Subcutaneous adipose tissue (tissue), 4 donors: ENCODE measurements around the gene ZNF280D. TPM values are rescaled to one million over a fixed set of nuclear protein-coding genes. Genes with fewer than 3 reads are reported as not detected.

ENCODE experiments used
- CTCF ChIP-seq: fragments of 450-650 bp; IDR thresholded peaks from one replicate; pipeline ENCODE4 v1.5.1; 2016; ENCODE audit warnings: low read depth, mild to moderate bottlenecking, control low read depth, antibody characterized with exemption, moderate library complexity
- total RNA-seq, 4 donors: library from RNA; depleted of rRNA; stranded (reverse); fragments of >200 nt; gene quantifications; one replicate each; pipeline ENCODE4 v1.1.0, GENCODE V29; 2016

The ZNF280D gene
- total RNA-seq, 4 donors from 2014 or later = 55.1 to 74.0 (median 62.4) TPM

GRCh38 chr15:56693761-56694160, 39.5 kb downstream of the ZNF280D start:
- TF ChIP-seq CTCF = no peak

DNA sequence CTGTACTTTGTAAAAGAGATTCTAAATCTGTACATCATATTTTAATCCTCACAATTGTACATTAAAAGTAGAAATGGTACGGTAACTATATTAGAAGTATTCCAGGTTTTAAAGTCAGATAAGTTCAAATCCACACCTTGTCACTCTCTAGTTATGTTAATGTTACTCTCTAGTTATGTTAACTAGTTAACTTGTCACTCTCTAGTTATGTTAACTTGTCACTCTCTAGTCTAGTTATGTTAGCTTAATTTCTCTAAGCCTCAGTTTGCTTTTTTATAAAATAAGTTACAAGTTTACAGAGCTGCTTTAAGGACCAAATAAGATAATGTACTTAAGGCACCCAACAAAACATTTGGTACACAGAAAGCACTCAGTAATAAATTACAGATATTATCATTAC, 42.6 kb downstream of the ZNF280D start:
- TF ChIP-seq CTCF = no peak

- TF ChIP-seq CTCF = no peak
These were observed 49.4 kb downstream of the ZNF280D start for GRCh38 chr15:56683908-56684307.

DNA sequence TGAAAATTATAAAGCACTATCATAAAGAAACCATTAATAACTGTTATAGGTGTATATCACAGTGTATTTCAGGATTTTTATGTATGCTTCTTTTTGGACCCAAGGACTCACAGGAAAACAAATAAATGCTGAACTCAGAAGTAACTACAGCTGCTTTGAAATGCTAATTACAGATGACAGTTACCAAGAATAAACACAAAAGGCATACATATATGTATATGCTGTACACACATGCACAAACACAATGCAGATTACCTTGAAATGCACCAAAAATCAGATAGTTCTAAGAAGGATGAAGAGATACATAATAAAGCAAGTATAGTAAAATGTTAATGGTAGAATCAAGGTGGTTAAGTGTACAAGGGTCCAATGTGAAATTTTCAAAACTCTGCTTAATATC, 52.2 kb downstream of the ZNF280D start:
- no peak for TF ChIP-seq CTCF

GRCh38 chr15:56679225-56679624, 54.1 kb downstream of the ZNF280D start:
- no peak for TF ChIP-seq CTCF

- TF ChIP-seq CTCF = no peak
These were observed 54.7 kb downstream of the ZNF280D start for GRCh38 chr15:56678571-56678970.

DNA sequence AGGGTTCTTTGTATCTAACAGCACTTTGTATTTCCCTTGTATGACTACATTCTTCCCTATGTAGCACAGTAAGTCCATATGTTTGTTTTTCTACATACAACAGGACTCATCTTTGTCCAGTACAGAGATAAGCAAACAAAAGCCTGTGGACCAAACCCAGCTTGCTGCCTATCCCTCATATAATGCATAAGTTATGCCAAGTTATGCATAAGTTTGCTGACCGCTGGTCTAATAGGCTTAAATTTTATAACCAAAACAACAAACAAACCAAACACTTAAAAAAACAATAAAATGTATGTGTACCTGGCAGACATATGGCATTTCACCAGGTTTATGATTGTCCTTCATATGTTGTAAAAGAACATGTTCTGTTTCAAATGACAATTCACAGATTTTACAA, 56.0 kb downstream of the ZNF280D start:
- TF ChIP-seq CTCF = no peak
